HG03103 (cell line): ENCODE results near the gene SHKBP1.
"Not testable (repeated sequence)": the region's sequence is repeated elsewhere in the genome, so short reads cannot be mapped to it uniquely, and the experiment has no call there.

Source experiments
- ATAC-seq: cut with Tn5 transposase; IDR thresholded peaks from one replicate; pipeline ENCODE4 v1.9.1; 2021; ENCODE audit warnings: low read depth; ENCODE audit not compliant: unreplicated experiment

SHKBP1 gene

GRCh38 chr19:40612831-40613689 is 36.4 kb downstream of the SHKBP1 start:
- no peak for ATAC-seq

GRCh38 chr19:40613690-40614621 is 37.3 kb downstream of the SHKBP1 start:
- ATAC-seq, result no peak

- ATAC-seq, result no peak
Measured at GRCh38 chr19:40614622-40615411, 38.1 kb downstream of the SHKBP1 start.

DNA sequence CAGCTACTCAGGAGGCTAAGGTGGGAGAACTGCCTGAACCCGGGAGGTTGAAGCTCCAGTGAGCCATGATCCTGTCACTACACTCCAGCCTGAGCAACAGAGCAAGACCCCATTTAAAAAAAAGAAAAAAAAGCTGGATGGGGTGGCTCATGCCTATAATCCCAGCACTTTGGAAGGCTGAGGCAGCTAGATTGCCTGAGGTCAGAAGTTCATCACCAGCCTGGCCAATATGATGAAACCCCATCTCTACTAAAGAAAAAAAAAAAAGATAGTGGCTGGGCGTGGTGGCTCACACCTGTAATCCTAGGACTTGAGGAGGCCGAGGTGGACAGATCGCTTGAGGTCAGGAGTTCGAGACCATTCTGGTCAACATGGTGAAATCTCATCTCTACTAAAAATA is 39.5 kb downstream of the SHKBP1 start:
- ATAC-seq, result no peak

GRCh38 chr19:40616941-40617340 is 40.3 kb downstream of the SHKBP1 start:
- no peak for ATAC-seq

DNA sequence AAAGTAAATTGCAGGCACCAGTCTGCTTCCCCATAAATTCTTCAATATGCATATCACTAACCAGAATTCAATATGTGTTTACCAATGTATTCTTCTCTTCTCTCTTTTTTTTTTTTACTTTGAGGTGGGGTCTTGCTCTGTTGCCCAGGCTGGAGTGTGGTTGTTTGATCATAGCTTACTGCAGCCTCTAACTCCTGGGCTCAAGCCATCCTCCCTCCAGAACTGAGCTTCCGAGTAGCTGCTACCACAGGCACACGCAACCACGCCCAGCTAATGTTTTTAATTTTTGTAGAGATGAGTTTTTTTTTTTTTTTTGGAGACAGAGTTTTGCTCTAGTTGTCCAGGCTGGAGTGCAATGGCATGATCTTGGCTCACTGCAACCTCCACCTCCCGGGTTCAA is 41.3 kb downstream of the SHKBP1 start:
- ATAC-seq, result no peak

DNA sequence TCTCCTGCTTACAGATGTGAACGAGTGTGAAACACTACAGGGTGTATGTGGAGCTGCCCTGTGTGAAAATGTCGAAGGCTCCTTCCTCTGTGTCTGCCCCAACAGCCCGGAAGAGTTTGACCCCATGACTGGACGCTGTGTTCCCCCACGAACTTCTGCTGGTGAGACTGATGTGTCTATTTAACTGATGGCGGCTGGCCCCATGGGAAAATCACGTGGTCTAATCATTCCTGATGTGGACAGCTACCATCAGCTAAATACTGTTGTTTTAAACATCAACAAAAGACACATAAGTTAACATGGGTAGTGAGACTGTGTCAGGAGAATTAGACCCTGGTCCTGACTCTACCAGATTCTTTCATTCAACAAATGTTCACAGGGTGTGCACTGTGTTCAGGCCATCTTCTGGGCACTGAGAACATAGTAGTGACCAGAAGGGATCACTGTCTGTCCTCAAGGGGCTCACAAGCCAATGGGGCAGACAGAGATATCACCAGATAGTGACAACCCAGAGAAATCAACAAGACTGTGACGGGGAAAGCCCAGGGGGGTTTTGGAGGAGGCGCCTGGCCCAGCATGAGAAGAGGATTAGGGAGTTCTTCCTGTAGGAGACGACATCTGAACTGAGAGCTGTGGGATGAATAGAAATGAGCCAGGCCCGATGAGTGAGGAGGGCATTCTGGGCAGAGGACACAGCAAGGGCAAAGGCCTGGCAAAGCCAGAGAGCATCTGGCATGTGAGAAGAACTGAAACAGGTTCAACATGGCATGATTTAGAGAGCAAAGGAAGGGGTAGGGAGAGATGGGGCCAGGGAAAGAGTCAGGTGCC is 42.9 kb downstream of the SHKBP1 start:
- ATAC-seq, result no peak

GRCh38 chr19:40620161-40620485 is 43.5 kb downstream of the SHKBP1 start:
- ATAC-seq, result no peak

DNA sequence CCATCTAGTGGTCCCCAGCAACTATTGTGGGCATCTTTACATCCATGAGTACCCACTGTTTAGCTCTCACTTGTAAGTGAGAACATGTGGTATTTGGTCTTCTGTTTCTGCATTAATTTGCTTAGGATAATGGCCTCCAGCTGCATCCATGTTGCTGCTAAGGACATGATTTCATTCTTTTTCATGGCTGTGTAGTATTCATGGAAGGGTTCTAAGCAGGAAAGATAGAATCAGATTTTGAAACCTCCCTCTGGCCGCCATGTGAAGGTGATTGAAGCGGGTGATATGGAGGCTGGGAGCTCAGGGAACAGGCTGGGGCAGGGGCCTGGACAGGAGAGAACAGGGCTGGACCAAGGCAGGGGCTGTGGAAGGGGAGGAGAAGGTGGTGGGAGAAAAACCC is 44.6 kb downstream of the SHKBP1 start:
- no peak for ATAC-seq

- ATAC-seq, result no peak
Measured at GRCh38 chr19:40621966-40622772, 45.5 kb downstream of the SHKBP1 start.

DNA sequence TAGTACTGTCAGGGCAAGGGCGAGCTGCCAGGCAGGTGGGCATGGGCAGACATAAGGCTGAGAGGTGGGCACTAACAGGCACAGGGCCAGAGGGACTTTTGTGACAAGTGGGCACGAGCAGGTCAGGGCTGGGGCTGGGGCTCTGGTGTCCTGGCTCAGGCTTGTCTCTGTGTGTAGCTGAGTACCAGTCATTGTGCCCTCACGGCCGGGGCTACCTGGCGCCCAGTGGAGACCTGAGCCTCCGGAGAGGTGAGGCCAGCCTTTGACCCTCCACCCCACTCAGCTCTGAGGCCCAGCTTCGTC is 46.1 kb downstream of the SHKBP1 start:
- ATAC-seq, result no peak

DNA sequence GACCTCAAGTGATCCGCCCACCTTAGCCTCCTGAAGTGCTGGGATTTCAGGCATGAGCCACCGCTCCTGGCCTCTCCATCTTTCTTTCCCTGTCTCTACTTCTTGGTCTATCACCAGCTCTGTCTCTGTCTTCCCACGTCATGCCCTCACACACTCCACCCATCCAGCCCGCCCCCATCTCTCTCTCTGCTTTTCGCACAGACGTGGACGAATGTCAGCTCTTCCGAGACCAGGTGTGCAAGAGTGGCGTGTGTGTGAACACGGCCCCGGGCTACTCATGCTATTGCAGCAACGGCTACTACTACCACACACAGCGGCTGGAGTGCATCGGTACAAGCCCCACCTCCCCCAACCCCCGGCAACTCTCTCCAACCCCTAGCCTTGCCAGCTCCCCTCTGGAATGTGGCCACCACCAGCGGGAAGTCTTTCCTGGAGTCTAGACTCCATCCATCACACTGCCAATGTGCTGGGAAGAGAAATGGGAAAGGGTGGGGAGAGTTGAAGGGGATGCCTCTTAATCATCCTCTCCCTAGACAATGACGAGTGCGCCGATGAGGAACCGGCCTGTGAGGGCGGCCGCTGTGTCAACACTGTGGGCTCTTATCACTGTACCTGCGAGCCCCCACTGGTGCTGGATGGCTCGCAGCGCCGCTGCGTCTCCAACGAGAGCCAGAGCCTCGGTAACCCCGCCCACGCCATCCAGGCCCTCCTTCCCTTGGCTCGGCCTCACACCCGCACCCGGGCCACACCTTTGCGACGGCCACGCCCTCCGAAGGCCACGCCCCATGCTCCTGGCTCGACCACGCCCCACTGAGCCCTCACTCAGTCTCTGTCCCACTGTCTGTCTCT is 47.0 kb downstream of the SHKBP1 start:
- ATAC-seq, result no peak

GRCh38 chr19:40624369-40625153 is 47.9 kb downstream of the SHKBP1 start:
- not testable (repeated sequence) for ATAC-seq

- ATAC-seq, result no peak
Measured at GRCh38 chr19:40625406-40626120, 48.9 kb downstream of the SHKBP1 start.

GRCh38 chr19:40626918-40627317 is 50.2 kb downstream of the SHKBP1 start:
- no peak for ATAC-seq

DNA sequence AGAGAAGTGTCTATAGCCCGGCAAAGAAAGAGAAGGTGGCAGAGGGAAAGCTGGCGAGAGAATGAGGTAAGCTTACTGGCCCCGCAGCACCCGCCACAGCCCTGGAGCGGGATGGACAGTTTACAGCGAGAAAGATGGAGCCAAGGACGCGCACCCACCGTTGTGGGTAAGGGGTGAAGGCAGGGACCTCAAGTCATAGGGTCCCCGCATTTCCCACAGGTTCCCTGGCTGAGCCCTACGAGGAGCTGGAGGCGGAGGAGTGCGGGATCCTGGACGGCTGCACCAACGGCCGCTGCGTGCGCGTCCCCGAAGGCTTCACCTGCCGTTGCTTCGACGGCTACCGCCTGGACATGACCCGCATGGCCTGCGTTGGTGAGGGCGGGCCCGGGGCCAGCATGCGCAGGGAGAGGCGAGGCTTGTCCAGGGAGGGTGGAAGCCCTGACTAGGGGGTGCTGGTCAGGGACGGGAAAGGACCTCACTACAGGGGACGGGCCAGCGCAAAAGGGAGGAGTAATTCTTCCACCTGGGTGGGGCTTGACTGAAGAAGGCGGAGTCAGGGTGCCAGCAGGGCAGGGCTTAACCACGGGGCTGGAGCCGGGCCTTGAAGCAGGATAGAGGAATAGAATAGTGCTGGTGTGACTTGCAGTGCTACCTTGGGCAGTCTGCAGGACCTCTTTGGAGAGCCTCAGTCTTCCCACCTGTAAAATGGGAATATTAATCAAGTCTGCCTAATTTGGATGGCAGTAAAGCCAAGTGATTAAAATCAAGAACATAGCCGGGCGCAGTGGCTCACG is 51.0 kb downstream of the SHKBP1 start:
- no peak for ATAC-seq
